ENCODE data around the gene KRT85.

Gene KRT85

GRCh38 chr12:52335598-52336262 is 31.6 kb downstream of the KRT85 start:
- Histone ChIP-seq H2AK5ac (ENCODE audit: low read length, severe bottlenecking) (no peak overlapping the region), H3K36me3 (ENCODE audit: control insufficient read depth in 1 of 2, insufficient read depth in 2 of 2, low read depth in 1 of 2, low read length in 2 of 2) (no peaks in the 10 kb centered on the region), H3K14ac (ENCODE audit: low read length in 2 of 2) (no peak overlapping the region), H3K18ac (ENCODE audit: low read depth in 1 of 2, low read length in 2 of 2) (no peak overlapping the region), H3K4ac (ENCODE audit: low read depth in 1 of 2, low read length in 2 of 2) (no peak overlapping the region), H3K4me3 (ENCODE audit: insufficient read depth in 1 of 2, low read depth in 1 of 2, low read length in 2 of 2) (no peak overlapping the region), H2BK5ac (ENCODE audit: low read depth, low read length, poor library complexity, severe bottlenecking) (no peak overlapping the region), H3K23ac (ENCODE audit: low read length in 2 of 2) (no peak overlapping the region), H4K91ac (ENCODE audit: low read length) (no peak overlapping the region), H2BK120ac (ENCODE audit: low read depth, low read length) (no peak overlapping the region), H2AFZ (ENCODE audit: low read depth, low read length) (no peak overlapping the region), H2BK15ac (ENCODE audit: low read depth, poor library complexity, severe bottlenecking) (no peak overlapping the region), H3K27me3 (ENCODE audit: control insufficient read depth in 1 of 2, insufficient read depth in 1 of 2, low read length in 2 of 2) (peaks cover 49 to 61% of the 10 kb centered on the region in 2 experiments), H3K9me3 (ENCODE audit: control insufficient read depth, low read length) (peaks cover 13% of the 10 kb centered on the region), H3K27ac (ENCODE audit: low read length, poor library complexity, severe bottlenecking) (no peak overlapping the region), H2BK12ac (ENCODE audit: low read length in 2 of 2) (no peak overlapping the region), H3K4me1 (ENCODE audit: control insufficient read depth, insufficient read depth, low read depth, low read length) (no peaks in the 10 kb centered on the region), H4K8ac (ENCODE audit: low read length) (no peak overlapping the region), H3K9ac (ENCODE audit: low read length) (no peak overlapping the region), H3K4me2 (ENCODE audit: low read length, poor library complexity, severe bottlenecking) (no peak overlapping the region), H3K79me1 (replicated peaks; ENCODE audit: low read length, poor library complexity, severe bottlenecking) (no peaks in the 10 kb centered on the region)
- 91% methylated on average over 2 of the region's 4 CpGs for WGBS
- no peak for DNase-seq

GRCh38 chr12:52334185-52334584 is 33.1 kb downstream of the KRT85 start:
- Histone ChIP-seq H2BK15ac (ENCODE audit: low read depth, poor library complexity, severe bottlenecking) (no peak overlapping the region), H3K9me3 (ENCODE audit: control insufficient read depth, low read length) (peaks cover 13% of the 10 kb centered on the region), H3K4me3 (ENCODE audit: insufficient read depth in 1 of 2, low read depth in 1 of 2, low read length in 2 of 2) (no peak overlapping the region), H3K4me1 (ENCODE audit: control insufficient read depth, insufficient read depth, low read depth, low read length) (no peaks in the 10 kb centered on the region), H4K91ac (ENCODE audit: low read length) (no peak overlapping the region), H2BK120ac (ENCODE audit: low read depth, low read length) (no peak overlapping the region), H3K79me1 (replicated peaks; ENCODE audit: low read length, poor library complexity, severe bottlenecking) (no peaks in the 10 kb centered on the region), H2BK12ac (ENCODE audit: low read length in 2 of 2) (no peak overlapping the region), H3K4me2 (ENCODE audit: low read length, poor library complexity, severe bottlenecking) (no peak overlapping the region), H3K23ac (ENCODE audit: low read length in 2 of 2) (no peak overlapping the region), H3K27ac (ENCODE audit: low read length, poor library complexity, severe bottlenecking) (no peak overlapping the region), H3K27me3 (ENCODE audit: control insufficient read depth in 1 of 2, insufficient read depth in 1 of 2, low read length in 2 of 2) (peaks cover 39 to 61% of the 10 kb centered on the region in 2 experiments), H3K36me3 (ENCODE audit: control insufficient read depth in 1 of 2, insufficient read depth in 2 of 2, low read depth in 1 of 2, low read length in 2 of 2) (no peaks in the 10 kb centered on the region), H2AK5ac (ENCODE audit: low read length, severe bottlenecking) (no peak overlapping the region), H2BK5ac (ENCODE audit: low read depth, low read length, poor library complexity, severe bottlenecking) (no peak overlapping the region), H4K8ac (ENCODE audit: low read length) (no peak overlapping the region), H3K18ac (ENCODE audit: low read depth in 1 of 2, low read length in 2 of 2) (no peak overlapping the region), H3K4ac (ENCODE audit: low read depth in 1 of 2, low read length in 2 of 2) (no peak overlapping the region), H2AFZ (ENCODE audit: low read depth, low read length) (no peak overlapping the region), H3K14ac (ENCODE audit: low read length in 2 of 2) (no peak overlapping the region), H3K9ac (ENCODE audit: low read length) (no peak overlapping the region)
- 90% methylated on average over 2 of the region's 3 CpGs for WGBS
- no peak for DNase-seq

DNA sequence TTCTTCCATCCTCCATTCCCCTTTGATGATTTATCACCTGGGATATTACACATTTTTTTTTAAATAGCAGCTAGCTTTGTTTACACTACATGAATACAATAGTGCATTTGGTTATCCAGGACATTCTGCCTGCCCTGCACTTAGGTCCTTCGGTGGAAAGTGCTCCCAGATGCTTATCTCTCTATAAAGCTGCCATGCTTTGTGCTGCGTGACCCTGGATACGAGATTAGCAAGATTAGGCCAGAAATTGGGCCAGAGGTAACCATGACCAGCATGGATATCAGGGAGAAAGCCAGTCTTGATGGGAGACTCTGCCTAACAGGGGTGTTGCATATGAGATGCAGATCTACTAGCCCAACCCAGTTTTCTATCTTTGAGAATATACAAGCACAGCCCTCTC is 34.0 kb downstream of the KRT85 start:
- Histone ChIP-seq H2BK15ac (ENCODE audit: low read depth, poor library complexity, severe bottlenecking) (no peak overlapping the region), H3K4me3 (ENCODE audit: insufficient read depth in 1 of 2, low read depth in 1 of 2, low read length in 2 of 2) (no peak overlapping the region), H3K18ac (ENCODE audit: low read depth in 1 of 2, low read length in 2 of 2) (no peak overlapping the region), H3K36me3 (ENCODE audit: control insufficient read depth in 1 of 2, insufficient read depth in 2 of 2, low read depth in 1 of 2, low read length in 2 of 2) (no peaks in the 10 kb centered on the region), H3K9ac (ENCODE audit: low read length) (no peak overlapping the region), H2BK12ac (ENCODE audit: low read length in 2 of 2) (no peak overlapping the region), H2AK5ac (ENCODE audit: low read length, severe bottlenecking) (no peak overlapping the region), H3K79me1 (replicated peaks; ENCODE audit: low read length, poor library complexity, severe bottlenecking) (no peaks in the 10 kb centered on the region), H3K14ac (ENCODE audit: low read length in 2 of 2) (no peak overlapping the region), H3K4me2 (ENCODE audit: low read length, poor library complexity, severe bottlenecking) (no peak overlapping the region), H3K4ac (ENCODE audit: low read depth in 1 of 2, low read length in 2 of 2) (no peak overlapping the region), H2BK120ac (ENCODE audit: low read depth, low read length) (no peak overlapping the region), H4K8ac (ENCODE audit: low read length) (no peak overlapping the region), H3K23ac (ENCODE audit: low read length in 2 of 2) (no peak overlapping the region), H4K91ac (ENCODE audit: low read length) (no peak overlapping the region), H3K27ac (ENCODE audit: low read length, poor library complexity, severe bottlenecking) (no peak overlapping the region), H3K4me1 (ENCODE audit: control insufficient read depth, insufficient read depth, low read depth, low read length) (no peaks in the 10 kb centered on the region), H3K9me3 (ENCODE audit: control insufficient read depth, low read length) (peaks cover 13% of the 10 kb centered on the region), H2AFZ (ENCODE audit: low read depth, low read length) (no peak overlapping the region), H2BK5ac (ENCODE audit: low read depth, low read length, poor library complexity, severe bottlenecking) (no peak overlapping the region), H3K27me3 (ENCODE audit: control insufficient read depth in 1 of 2, insufficient read depth in 1 of 2, low read length in 2 of 2) (peaks cover 41 to 60% of the 10 kb centered on the region in 2 experiments)
- WGBS: 70% methylated on average over 3 of the region's 3 CpGs
- no peak for DNase-seq

DNA sequence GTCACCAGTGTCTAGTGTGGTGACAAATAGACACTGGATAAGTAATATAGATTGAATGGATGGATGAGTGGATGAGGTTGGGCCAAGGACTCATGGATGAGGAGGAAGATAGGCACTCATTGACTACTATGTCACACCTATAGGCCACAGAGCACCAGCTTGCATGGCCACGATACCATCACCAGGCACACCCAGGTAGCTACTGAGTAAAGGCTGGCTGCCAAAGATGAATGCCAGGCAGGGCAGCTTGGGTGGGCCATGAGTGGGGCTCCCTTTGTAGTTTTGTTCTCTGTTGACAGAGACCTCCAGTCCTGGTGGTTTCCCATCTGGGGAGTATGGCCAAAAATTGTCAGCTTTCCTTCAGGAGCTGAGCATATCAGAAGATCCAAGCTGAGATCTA is 34.9 kb downstream of the KRT85 start:
- 100% methylated on average over 1 of the region's 1 CpG for WGBS
- H3K4me2 ChIP-seq (ENCODE audit: low read length, poor library complexity, severe bottlenecking): no peak overlapping the region
- no peak overlapping the region for H2BK5ac ChIP-seq (ENCODE audit: low read depth, low read length, poor library complexity, severe bottlenecking)
- no peak overlapping the region for H2BK15ac ChIP-seq (ENCODE audit: low read depth, poor library complexity, severe bottlenecking)
- no peak overlapping the region for H3K4ac ChIP-seq (ENCODE audit: low read depth in 1 of 2, low read length in 2 of 2)
- H4K91ac ChIP-seq (ENCODE audit: low read length): no peak overlapping the region
- peaks cover 38 to 67% of the 10 kb centered on the region in 2 experiments for H3K27me3 ChIP-seq (ENCODE audit: control insufficient read depth in 1 of 2, insufficient read depth in 1 of 2, low read length in 2 of 2)
- H3K79me1 ChIP-seq (replicated peaks; ENCODE audit: low read length, poor library complexity, severe bottlenecking): no peaks in the 10 kb centered on the region
- H2BK120ac ChIP-seq (ENCODE audit: low read depth, low read length): no peak overlapping the region
- H2AK5ac ChIP-seq (ENCODE audit: low read length, severe bottlenecking): no peak overlapping the region
- H3K4me3 ChIP-seq (ENCODE audit: insufficient read depth in 1 of 2, low read depth in 1 of 2, low read length in 2 of 2): no peak overlapping the region
- DNase-seq: no peak
- no peak overlapping the region for H3K27ac ChIP-seq (ENCODE audit: low read length, poor library complexity, severe bottlenecking)
- H2AFZ ChIP-seq (ENCODE audit: low read depth, low read length): no peak overlapping the region
- H2BK12ac ChIP-seq (ENCODE audit: low read length in 2 of 2): no peak overlapping the region
- no peak overlapping the region for H3K23ac ChIP-seq (ENCODE audit: low read length in 2 of 2)
- H3K9ac ChIP-seq (ENCODE audit: low read length): no peak overlapping the region
- H3K14ac ChIP-seq (ENCODE audit: low read length in 2 of 2): no peak overlapping the region
- no peaks in the 10 kb centered on the region for H3K36me3 ChIP-seq (ENCODE audit: control insufficient read depth in 1 of 2, insufficient read depth in 2 of 2, low read depth in 1 of 2, low read length in 2 of 2)
- no peak overlapping the region for H4K8ac ChIP-seq (ENCODE audit: low read length)
- H3K18ac ChIP-seq (ENCODE audit: low read depth in 1 of 2, low read length in 2 of 2): no peak overlapping the region
- H3K9me3 ChIP-seq (ENCODE audit: control insufficient read depth, low read length): peaks cover 13% of the 10 kb centered on the region
- H3K4me1 ChIP-seq (ENCODE audit: control insufficient read depth, insufficient read depth, low read depth, low read length): no peaks in the 10 kb centered on the region
